B cell (primary cell): ENCODE data around the gene COX8C. TPM values are rescaled to one million over a fixed set of nuclear protein-coding genes. Genes with fewer than 3 reads are reported as not detected.
A peak's percentile ranks its signal among the peaks of the same experiment; 100 is the strongest.

Experiments used
- ATAC-seq: fragments of 200-7000 bp; cut with Tn5 transposase; one replicate; pipeline ENCODE4 v1.10.0; 2021; ENCODE audit warnings: low read depth, mild to moderate bottlenecking, moderate number of reproducible peaks, moderate library complexity
- CTCF ChIA-PET: fragments of 350-600 bp; sonication (Branson Sonifier 250); formaldehyde crosslinking; loops from one replicate; lab custom pipeline; 2021; ENCODE audit warnings: antibody characterized with exemption, inconsistent platforms; lab: Charles Lee
- POLR2A ChIA-PET: fragments of 350-600 bp; sonication (Branson Sonifier 250); formaldehyde crosslinking; loops from one replicate; lab custom pipeline; 2021; ENCODE audit warnings: antibody characterized with exemption; lab: Charles Lee
- DNase-seq: peaks from one replicate; pipeline ENCODE4 v3.0.0; 2013
- H2AFZ ChIP-seq: 2 replicates; pipeline ENCODE4 v1.6.1; 2012; ENCODE audit warnings: mild to moderate bottlenecking, low read depth, low read length; ENCODE audit not compliant: insufficient read depth, poor library complexity, severe bottlenecking
- H3K27ac ChIP-seq, 2 donors: 1 replicate in 1 of 2; 2 replicates in 1 of 2; pipeline ENCODE4 v1.5.1; 2012 to 2013; ENCODE audit warnings: low read length in 2 of 2, mild to moderate bottlenecking in 2 of 2, moderate library complexity in 1 of 2
- H3K27me3 ChIP-seq, 4 experiments: fragments of 200-600 bp in 1 of 4; sonication (generic) in 1 of 4; replicated peaks in 1 of 4; 1 replicate in 2 of 4; 2 replicates in 2 of 4; pipeline versions ENCODE4 v1.6.1 to v1.7.0; 2013 to 2016; ENCODE audit warnings: low read length in 3 of 4, mild to moderate bottlenecking in 2 of 4, mixed read lengths in 1 of 4, moderate library complexity in 1 of 4; ENCODE audit not compliant: insufficient read depth in 4 of 4, control insufficient read depth in 3 of 4; ENCODE audit errors: control extremely low read depth in 1 of 4
- H3K36me3 ChIP-seq, 2 experiments: replicated peaks in 1 of 2; 1 replicate in 1 of 2; 2 replicates in 1 of 2; pipeline versions ENCODE4 v1.6.1 to v1.7.1; 2013; ENCODE audit warnings: low read length in 1 of 2; ENCODE audit not compliant: insufficient read depth in 2 of 2, control insufficient read depth in 1 of 2; ENCODE audit errors: control extremely low read depth in 1 of 2, extremely low read depth in 1 of 2
- H3K4me1 ChIP-seq, 2 donors: fragments of 200-600 bp in 1 of 2; sonication (generic) in 1 of 2; 1 replicate in 1 of 2; 2 replicates in 1 of 2; pipeline versions ENCODE4 v1.5.1 to v1.6.1; 2013 to 2017; ENCODE audit warnings: low read length in 2 of 2; ENCODE audit not compliant: control insufficient read depth in 2 of 2, insufficient read depth in 2 of 2
- H3K4me2 ChIP-seq: replicated peaks from 2 replicates; pipeline ENCODE3; 2012; ENCODE audit warnings: mild to moderate bottlenecking, low read depth, low read length; ENCODE audit not compliant: poor library complexity, severe bottlenecking
- H3K4me3 ChIP-seq, 5 experiments: fragments of 200-600 bp in 1 of 5; sonication (generic) in 1 of 5; 1 replicate in 3 of 5; 2 replicates in 2 of 5; pipeline versions ENCODE4 v1.5.1 to v1.7.0; 2011 to 2016; ENCODE audit warnings: low read length in 4 of 5, mild to moderate bottlenecking in 4 of 5, low read depth in 2 of 5, control low read depth in 1 of 5, moderate library complexity in 1 of 5; ENCODE audit not compliant: insufficient read depth in 1 of 5; ENCODE audit errors: control extremely low read depth in 1 of 5, extremely low read depth in 1 of 5
- H3K79me2 ChIP-seq: fragments of 200-600 bp; sonication (generic); one replicate; pipeline ENCODE4 v1.6.0; 2016; ENCODE audit warnings: low read length; ENCODE audit not compliant: control insufficient read depth, insufficient read depth
- H3K9ac ChIP-seq: fragments of 200-600 bp; sonication (generic); 2 replicates; pipeline ENCODE4 v1.6.1; 2017; ENCODE audit warnings: mild to moderate bottlenecking, low read length, moderate library complexity
- H3K9me3 ChIP-seq, 3 donors: one replicate each; pipeline versions ENCODE4 v1.6.1 to v1.7.1; 2013; ENCODE audit warnings: low read length in 2 of 3; ENCODE audit not compliant: control insufficient read depth in 2 of 3, insufficient read depth in 1 of 3; ENCODE audit errors: control extremely low read depth in 1 of 3
- H4K20me1 ChIP-seq: 2 replicates; pipeline ENCODE4 v1.6.0; 2012; ENCODE audit warnings: mild to moderate bottlenecking, low read length; ENCODE audit not compliant: insufficient read depth, control insufficient read depth, poor library complexity, severe bottlenecking
- H3K27ac Mint-ChIP-seq: one replicate; pipeline ENCODE4 v1.8.0; 2021; ENCODE audit warnings: mixed read lengths
- H3K27me3 Mint-ChIP-seq: one replicate; pipeline ENCODE4 v1.8.0; 2021; ENCODE audit warnings: mixed read lengths
- H3K4me1 Mint-ChIP-seq: one replicate; pipeline ENCODE4 v1.8.0; 2021; ENCODE audit warnings: mixed read lengths
- H3K4me3 Mint-ChIP-seq: one replicate; pipeline ENCODE4 v1.8.0; 2021; ENCODE audit warnings: mixed read lengths
- H3K9me3 Mint-ChIP-seq: one replicate; pipeline ENCODE4 v1.8.0; 2022; ENCODE audit warnings: mixed read lengths; ENCODE audit not compliant: insufficient read depth
- CTCF ChIP-seq: fragments of 200-600 bp; IDR thresholded peaks from one replicate; pipeline ENCODE4 v1.8.0; 2022; ENCODE audit warnings: antibody characterized with exemption, mild to moderate bottlenecking
- EZH2 ChIP-seq: IDR thresholded peaks from 2 replicates; pipeline ENCODE4 v1.6.1; 2012; ENCODE audit warnings: borderline replicate concordance, low read depth, mild to moderate bottlenecking, moderate library complexity, low read length; ENCODE audit not compliant: insufficient read depth, poor library complexity, severe bottlenecking
- WGBS: methylation state at CpG from one replicate; pipeline ENCODE4 v1.1.5; 2013; ENCODE audit warnings: missing lambda C conversion rate; ENCODE audit not compliant: insufficient coverage; 5-methylcytosine and 5-hydroxymethylcytosine counted together
- intact Hi-C: fragments of 100-400 bp; cut with micrococcal nuclease; formaldehyde crosslinking; loops from one replicate; pipeline ENCODE4 v1.10.0; 2022
- polyA plus RNA-seq: library from polyadenylated mRNA; depleted of rRNA; stranded (reverse); fragments of >200 nt; gene quantifications from 2 replicates; pipeline ENCODE4 v1.2.3, GENCODE V29; 2012
- total RNA-seq, 2 donors: library from RNA; stranded (reverse); fragments of 120-200 nt in 1 of 2; gene quantifications; 1 replicate in 1 of 2; 2 replicates in 1 of 2; pipeline versions ENCODE4 v1.2.3 to v1.2.4, GENCODE V29; 2013 to 2022

The COX8C gene
- total and polyA plus RNA-seq, 2 donors (not counting 1 experiment from before 2014, with no cell fraction given) = not detected

- intact Hi-C loops = loop anchor here (10.0 kb wide), 1 partner anchor 75 kb away; no protein-coding TSS in a partner anchor
- DNase-seq = no peak
- Histone ChIP-seq H3K9ac (no peak overlapping the region), H3K9me3 (no peaks in the 10 kb centered on the region), H2AFZ (no peak overlapping the region), H3K36me3 (peaks cover 0 to 5% of the 10 kb centered on the region in 2 experiments), H3K27me3 (no peaks in the 10 kb centered on the region), H4K20me1 (peaks cover 70% of the 10 kb centered on the region), H3K27ac (peak overlapping the region in 1 of 2 donors; percentile 12), H3K4me2 (no peak overlapping the region), H3K79me2 (peaks cover 94% of the 10 kb centered on the region), H3K4me3 (no peak overlapping the region), H3K4me1 (peaks cover 5 to 14% of the 10 kb centered on the region in 2 donors)
- ChIA-PET CTCF (no interaction called here), POLR2A (no interaction called here)
- H3K27ac Mint-ChIP-seq = no peak overlapping the region
- TF ChIP-seq EZH2 = no peak
- no peak for TF ChIP-seq CTCF
- H3K4me1 Mint-ChIP-seq = peaks cover 48% of the 10 kb centered on the region
- H3K9me3 Mint-ChIP-seq = no peaks in the 10 kb centered on the region
- no peaks in the 10 kb centered on the region for H3K27me3 Mint-ChIP-seq
- WGBS = no CpG with 5 or more reads among the region's 2 CpGs
- ATAC-seq = no peak
- peak overlapping the region; percentile 18 for H3K4me3 Mint-ChIP-seq
Observed at GRCh38 chr14:93319494-93319893, 27.5 kb upstream of the COX8C start.

- H3K4me3 Mint-ChIP-seq = peak overlapping the region; percentile 18
- Histone ChIP-seq H3K9ac (peak overlapping the region; percentile 0), H2AFZ (no peak overlapping the region), H3K4me3 (no peak overlapping the region), H4K20me1 (peaks cover 75% of the 10 kb centered on the region), H3K27ac (peak overlapping the region in 1 of 2 donors; percentile 12), H3K36me3 (peaks cover 0 to 5% of the 10 kb centered on the region in 2 experiments), H3K79me2 (peaks cover 99% of the 10 kb centered on the region), H3K4me1 (peaks cover 5 to 14% of the 10 kb centered on the region in 2 donors), H3K4me2 (no peak overlapping the region), H3K9me3 (no peaks in the 10 kb centered on the region), H3K27me3 (no peaks in the 10 kb centered on the region)
- ATAC-seq (no peak), DNase-seq (no peak)
- no peaks in the 10 kb centered on the region for H3K9me3 Mint-ChIP-seq
- intact Hi-C loops = loop anchor here (10.0 kb wide), 1 partner anchor 75 kb away; no protein-coding TSS in a partner anchor
- no peaks in the 10 kb centered on the region for H3K27me3 Mint-ChIP-seq
- peak overlapping the region; percentile 4 for H3K27ac Mint-ChIP-seq
- TF ChIP-seq CTCF (no peak), EZH2 (no peak)
- WGBS = 17% methylated on average over 1 of the region's 1 CpG
- ChIA-PET CTCF (interaction anchor here (0.9 kb wide), 1 partner anchor 10 kb away, joined by 3 read pairs; no protein-coding TSS in a partner anchor), POLR2A (interaction anchor here (0.6 kb wide), 1 partner anchor 33 kb away, joined by 3 read pairs; no protein-coding TSS in a partner anchor)
- peaks cover 52% of the 10 kb centered on the region for H3K4me1 Mint-ChIP-seq
Observed at GRCh38 chr14:93319958-93320357, 27.0 kb upstream of the COX8C start.
